ENCODE measurements around the gene ACTR10.

The ACTR10 gene

GRCh38 chr14:58167891-58168290 lies 32.1 kb upstream of the ACTR10 start:
- no peak overlapping the region for H3K9ac ChIP-seq (ENCODE audit: low read length)
- H3K23ac ChIP-seq (ENCODE audit: low read length): peak overlapping the region; percentile 20
- no peaks in the 10 kb centered on the region for H3K79me2 ChIP-seq (ENCODE audit: control insufficient read depth, insufficient read depth, low read length, poor library complexity)
- H3K4me2 ChIP-seq (ENCODE audit: low read length): no peak overlapping the region
- no peak overlapping the region for H2BK12ac ChIP-seq (ENCODE audit: low read length)
- no peak overlapping the region for H4K8ac ChIP-seq (ENCODE audit: low read depth, low read length)
- H3K79me1 ChIP-seq (ENCODE audit: low read length): no peaks in the 10 kb centered on the region
- H3K4me3 ChIP-seq (ENCODE audit: low read depth, low read length): no peak overlapping the region
- DNase-seq: no peak
- no peak overlapping the region for H3K27ac ChIP-seq (ENCODE audit: low read depth, low read length)
- no peak overlapping the region for H3K14ac ChIP-seq (ENCODE audit: low read length)
- H2AFZ ChIP-seq (ENCODE audit: insufficient read depth, low read length, poor library complexity): no peak overlapping the region
- WGBS (ENCODE audit: extremely low coverage, insufficient coverage, insufficient read length): no CpG with 5 or more reads among the region's 5 CpGs
- no peaks in the 10 kb centered on the region for H3K9me3 ChIP-seq (ENCODE audit: insufficient read depth, low read depth, low read length)
- H2BK120ac ChIP-seq (ENCODE audit: insufficient read depth, low read length, poor library complexity): no peak overlapping the region
- H3K18ac ChIP-seq (ENCODE audit: low read length): no peak overlapping the region
- H3K4ac ChIP-seq (ENCODE audit: low read depth, low read length): no peak overlapping the region
- no peak overlapping the region for H2BK5ac ChIP-seq (ENCODE audit: low read depth, low read length, poor library complexity)
- no peaks in the 10 kb centered on the region for H3K36me3 ChIP-seq (ENCODE audit: control insufficient read depth in 1 of 2, insufficient read depth in 2 of 2, low read length in 2 of 2)
- H3K4me1 ChIP-seq (ENCODE audit: control insufficient read depth in 1 of 2, insufficient read depth in 2 of 2, low read length in 2 of 2): no peaks in the 10 kb centered on the region
- H4K91ac ChIP-seq (ENCODE audit: low read depth, low read length): no peak overlapping the region
- no peak overlapping the region for H2AK5ac ChIP-seq (ENCODE audit: low read length)
- H3K27me3 ChIP-seq (ENCODE audit: insufficient read depth, low read length): no peaks in the 10 kb centered on the region
- H4K12ac ChIP-seq (ENCODE audit: low read depth, low read length): no peak overlapping the region

- H3K23ac ChIP-seq (ENCODE audit: low read length): no peak overlapping the region
- no peak overlapping the region for H3K27ac ChIP-seq (ENCODE audit: low read depth, low read length)
- no peak overlapping the region for H3K18ac ChIP-seq (ENCODE audit: low read length)
- no peak overlapping the region for H2BK12ac ChIP-seq (ENCODE audit: low read length)
- no peak overlapping the region for H3K4ac ChIP-seq (ENCODE audit: low read depth, low read length)
- no peaks in the 10 kb centered on the region for H3K79me1 ChIP-seq (ENCODE audit: low read length)
- no peaks in the 10 kb centered on the region for H3K27me3 ChIP-seq (ENCODE audit: insufficient read depth, low read length)
- H4K8ac ChIP-seq (ENCODE audit: low read depth, low read length): no peak overlapping the region
- no peak overlapping the region for H2AFZ ChIP-seq (ENCODE audit: insufficient read depth, low read length, poor library complexity)
- H3K14ac ChIP-seq (ENCODE audit: low read length): no peak overlapping the region
- H2BK120ac ChIP-seq (ENCODE audit: insufficient read depth, low read length, poor library complexity): no peak overlapping the region
- H3K4me1 ChIP-seq (ENCODE audit: control insufficient read depth in 1 of 2, insufficient read depth in 2 of 2, low read length in 2 of 2): no peaks in the 10 kb centered on the region
- no peak overlapping the region for H2BK5ac ChIP-seq (ENCODE audit: low read depth, low read length, poor library complexity)
- H2AK5ac ChIP-seq (ENCODE audit: low read length): no peak overlapping the region
- no peak overlapping the region for H3K9ac ChIP-seq (ENCODE audit: low read length)
- H4K12ac ChIP-seq (ENCODE audit: low read depth, low read length): no peak overlapping the region
- H3K9me3 ChIP-seq (ENCODE audit: insufficient read depth, low read depth, low read length): no peaks in the 10 kb centered on the region
- H4K91ac ChIP-seq (ENCODE audit: low read depth, low read length): no peak overlapping the region
- H3K36me3 ChIP-seq (ENCODE audit: control insufficient read depth in 1 of 2, insufficient read depth in 2 of 2, low read length in 2 of 2): no peaks in the 10 kb centered on the region
- DNase-seq: peak; percentile 84 to 88
- peak overlapping the region; percentile 32 for H3K4me2 ChIP-seq (ENCODE audit: low read length)
- H3K79me2 ChIP-seq (ENCODE audit: control insufficient read depth, insufficient read depth, low read length, poor library complexity): no peaks in the 10 kb centered on the region
- no CpG with 5 or more reads among the region's 6 CpGs for WGBS (ENCODE audit: extremely low coverage, insufficient coverage, insufficient read length)
- no peak overlapping the region for H3K4me3 ChIP-seq (ENCODE audit: low read depth, low read length)
Observed at GRCh38 chr14:58171090-58171489, 28.9 kb upstream of the ACTR10 start.

GRCh38 chr14:58177125-58177524 lies 22.8 kb upstream of the ACTR10 start:
- Histone ChIP-seq H4K91ac (ENCODE audit: low read depth, low read length) (no peak overlapping the region), H3K27me3 (ENCODE audit: insufficient read depth, low read length) (no peaks in the 10 kb centered on the region), H3K79me1 (ENCODE audit: low read length) (no peaks in the 10 kb centered on the region), H2BK12ac (ENCODE audit: low read length) (no peak overlapping the region), H3K27ac (ENCODE audit: low read depth, low read length) (no peak overlapping the region), H2AK5ac (ENCODE audit: low read length) (no peak overlapping the region), H2AFZ (ENCODE audit: insufficient read depth, low read length, poor library complexity) (no peak overlapping the region), H2BK120ac (ENCODE audit: insufficient read depth, low read length, poor library complexity) (no peak overlapping the region), H3K4me3 (ENCODE audit: low read depth, low read length) (no peak overlapping the region), H3K4me2 (ENCODE audit: low read length) (no peak overlapping the region), H4K8ac (ENCODE audit: low read depth, low read length) (no peak overlapping the region), H3K18ac (ENCODE audit: low read length) (no peak overlapping the region), H3K79me2 (ENCODE audit: control insufficient read depth, insufficient read depth, low read length, poor library complexity) (no peaks in the 10 kb centered on the region), H3K4me1 (ENCODE audit: control insufficient read depth in 1 of 2, insufficient read depth in 2 of 2, low read length in 2 of 2) (no peaks in the 10 kb centered on the region), H3K9me3 (ENCODE audit: insufficient read depth, low read depth, low read length) (no peaks in the 10 kb centered on the region), H4K12ac (ENCODE audit: low read depth, low read length) (no peak overlapping the region), H2BK5ac (ENCODE audit: low read depth, low read length, poor library complexity) (no peak overlapping the region), H3K4ac (ENCODE audit: low read depth, low read length) (no peak overlapping the region), H3K23ac (ENCODE audit: low read length) (no peak overlapping the region), H3K14ac (ENCODE audit: low read length) (no peak overlapping the region), H3K9ac (ENCODE audit: low read length) (no peak overlapping the region), H3K36me3 (ENCODE audit: control insufficient read depth in 1 of 2, insufficient read depth in 2 of 2, low read length in 2 of 2) (no peaks in the 10 kb centered on the region)
- DNase-seq: no peak
- WGBS (ENCODE audit: extremely low coverage, insufficient coverage, insufficient read length): no CpG with 5 or more reads among the region's 5 CpGs

- no peak for DNase-seq
- no peak overlapping the region for H3K4me3 ChIP-seq (ENCODE audit: low read depth, low read length)
- no peak overlapping the region for H2BK12ac ChIP-seq (ENCODE audit: low read length)
- H3K27ac ChIP-seq (ENCODE audit: low read depth, low read length): no peak overlapping the region
- H4K8ac ChIP-seq (ENCODE audit: low read depth, low read length): no peak overlapping the region
- no peak overlapping the region for H2AK5ac ChIP-seq (ENCODE audit: low read length)
- H3K4me2 ChIP-seq (ENCODE audit: low read length): no peak overlapping the region
- no peak overlapping the region for H2BK120ac ChIP-seq (ENCODE audit: insufficient read depth, low read length, poor library complexity)
- H4K12ac ChIP-seq (ENCODE audit: low read depth, low read length): no peak overlapping the region
- WGBS (ENCODE audit: extremely low coverage, insufficient coverage, insufficient read length): no CpG with 5 or more reads among the region's 2 CpGs
- no peak overlapping the region for H3K23ac ChIP-seq (ENCODE audit: low read length)
- H3K27me3 ChIP-seq (ENCODE audit: insufficient read depth, low read length): no peaks in the 10 kb centered on the region
- no peaks in the 10 kb centered on the region for H3K79me2 ChIP-seq (ENCODE audit: control insufficient read depth, insufficient read depth, low read length, poor library complexity)
- no peak overlapping the region for H3K18ac ChIP-seq (ENCODE audit: low read length)
- H3K36me3 ChIP-seq (ENCODE audit: control insufficient read depth in 1 of 2, insufficient read depth in 2 of 2, low read length in 2 of 2): no peaks in the 10 kb centered on the region
- no peak overlapping the region for H3K4ac ChIP-seq (ENCODE audit: low read depth, low read length)
- no peak overlapping the region for H4K91ac ChIP-seq (ENCODE audit: low read depth, low read length)
- no peaks in the 10 kb centered on the region for H3K9me3 ChIP-seq (ENCODE audit: insufficient read depth, low read depth, low read length)
- H2BK5ac ChIP-seq (ENCODE audit: low read depth, low read length, poor library complexity): no peak overlapping the region
- no peaks in the 10 kb centered on the region for H3K79me1 ChIP-seq (ENCODE audit: low read length)
- H2AFZ ChIP-seq (ENCODE audit: insufficient read depth, low read length, poor library complexity): no peak overlapping the region
- H3K4me1 ChIP-seq (ENCODE audit: control insufficient read depth in 1 of 2, insufficient read depth in 2 of 2, low read length in 2 of 2): no peaks in the 10 kb centered on the region
- no peak overlapping the region for H3K9ac ChIP-seq (ENCODE audit: low read length)
- no peak overlapping the region for H3K14ac ChIP-seq (ENCODE audit: low read length)
Observed at GRCh38 chr14:58189176-58189575, 10.8 kb upstream of the ACTR10 start.
